Cardiac muscle cell (in vitro differentiated cells and primary cell): ENCODE results near the gene SPTB. TPM values are rescaled to one million over a fixed set of nuclear protein-coding genes. Genes with fewer than 3 reads are reported as not detected.
A peak's percentile ranks its signal among the peaks of the same experiment; 100 is the strongest.

Experiments
- DNase-seq, 2 donors: peaks; one replicate each; pipeline versions ENCODE4 v3.0.0 to v3.0.0-alpha.2; 2010 to 2017; ENCODE audit warnings: low read depth in 1 of 2, low spot score in 1 of 2
- H3K27ac ChIP-seq: fragments of 200-600 bp; sonication (generic); 2 replicates; pipeline ENCODE4 v1.5.1; 2016
- H3K27me3 ChIP-seq: fragments of 200-600 bp; sonication (generic); 2 replicates; pipeline ENCODE4 v1.6.0; 2016; ENCODE audit warnings: control low read depth
- H3K36me3 ChIP-seq: fragments of 200-600 bp; sonication (generic); 2 replicates; pipeline ENCODE4 v1.5.1; 2016; ENCODE audit warnings: control low read depth
- H3K4me1 ChIP-seq: fragments of 200-600 bp; sonication (generic); 2 replicates; pipeline ENCODE4 v1.8.1; 2017; ENCODE audit warnings: low read depth, mild to moderate bottlenecking, mixed run types
- H3K4me3 ChIP-seq: fragments of 200-600 bp; sonication (generic); 2 replicates; pipeline ENCODE4 v1.5.1; 2016; ENCODE audit warnings: mild to moderate bottlenecking
- H3K9me3 ChIP-seq: fragments of 200-600 bp; sonication (generic); 2 replicates; pipeline ENCODE4 v1.5.1; 2017; ENCODE audit warnings: low read depth, mild to moderate bottlenecking, control low read depth
- polyA plus RNA-seq: library from polyadenylated mRNA; unstranded; fragments of >200 nt; fragmentation: Nextera tagmentation; extraction: Ambion mirVana; gene quantifications from 2 replicates; pipeline ENCODE4 v1.2.1, GENCODE V29; 2016
- total RNA-seq: library from RNA; depleted of rRNA; stranded (reverse); fragments of >200 nt; gene quantifications from 2 replicates; pipeline ENCODE4 v1.2.3, GENCODE V29; 2016
- TF ChIP-seq, protein P1 (sequence below): IDR thresholded peaks from 2 replicates; pipeline ENCODE4 v1.5.1; 2012; ENCODE audit warnings: low read depth, mild to moderate bottlenecking, low read length

Gene SPTB
- total and polyA plus RNA-seq, 2 experiments from 2014 or later = 9.2 to 9.9 TPM

GRCh38 chr14:64717870-64718269, 161.8 kb downstream of the SPTB start:
- no peaks in the 10 kb centered on the region for H3K27me3 ChIP-seq
- TF ChIP-seq, protein P1, sequence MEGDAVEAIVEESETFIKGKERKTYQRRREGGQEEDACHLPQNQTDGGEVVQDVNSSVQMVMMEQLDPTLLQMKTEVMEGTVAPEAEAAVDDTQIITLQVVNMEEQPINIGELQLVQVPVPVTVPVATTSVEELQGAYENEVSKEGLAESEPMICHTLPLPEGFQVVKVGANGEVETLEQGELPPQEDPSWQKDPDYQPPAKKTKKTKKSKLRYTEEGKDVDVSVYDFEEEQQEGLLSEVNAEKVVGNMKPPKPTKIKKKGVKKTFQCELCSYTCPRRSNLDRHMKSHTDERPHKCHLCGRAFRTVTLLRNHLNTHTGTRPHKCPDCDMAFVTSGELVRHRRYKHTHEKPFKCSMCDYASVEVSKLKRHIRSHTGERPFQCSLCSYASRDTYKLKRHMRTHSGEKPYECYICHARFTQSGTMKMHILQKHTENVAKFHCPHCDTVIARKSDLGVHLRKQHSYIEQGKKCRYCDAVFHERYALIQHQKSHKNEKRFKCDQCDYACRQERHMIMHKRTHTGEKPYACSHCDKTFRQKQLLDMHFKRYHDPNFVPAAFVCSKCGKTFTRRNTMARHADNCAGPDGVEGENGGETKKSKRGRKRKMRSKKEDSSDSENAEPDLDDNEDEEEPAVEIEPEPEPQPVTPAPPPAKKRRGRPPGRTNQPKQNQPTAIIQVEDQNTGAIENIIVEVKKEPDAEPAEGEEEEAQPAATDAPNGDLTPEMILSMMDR = no peak
- no peaks in the 10 kb centered on the region for H3K9me3 ChIP-seq
- H3K4me1 ChIP-seq = peaks cover 25% of the 10 kb centered on the region
- DNase-seq = no peak
- H3K4me3 ChIP-seq = no peak overlapping the region
- H3K36me3 ChIP-seq = no peaks in the 10 kb centered on the region
- no peak overlapping the region for H3K27ac ChIP-seq

GRCh38 chr14:64715628-64716412, 163.9 kb downstream of the SPTB start:
- Histone ChIP-seq H3K36me3 (no peaks in the 10 kb centered on the region), H3K4me1 (peaks cover 23% of the 10 kb centered on the region), H3K4me3 (peak overlapping the region; percentile 4), H3K27me3 (no peaks in the 10 kb centered on the region), H3K9me3 (no peaks in the 10 kb centered on the region), H3K27ac (no peak overlapping the region)
- TF ChIP-seq, protein P1 = no peak
- no peak for DNase-seq

GRCh38 chr14:64715146-64715627, 164.5 kb downstream of the SPTB start:
- no peaks in the 10 kb centered on the region for H3K36me3 ChIP-seq
- H3K4me1 ChIP-seq = peaks cover 25% of the 10 kb centered on the region
- H3K9me3 ChIP-seq = no peaks in the 10 kb centered on the region
- no peak overlapping the region for H3K4me3 ChIP-seq
- no peak overlapping the region for H3K27ac ChIP-seq
- TF ChIP-seq, protein P1 = no peak
- no peaks in the 10 kb centered on the region for H3K27me3 ChIP-seq
- no peak for DNase-seq

- no peak overlapping the region for H3K27ac ChIP-seq
- H3K9me3 ChIP-seq = no peaks in the 10 kb centered on the region
- H3K4me1 ChIP-seq = peaks cover 30% of the 10 kb centered on the region
- H3K36me3 ChIP-seq = no peaks in the 10 kb centered on the region
- TF ChIP-seq, protein P1 = no peak
- no peak for DNase-seq
- no peaks in the 10 kb centered on the region for H3K27me3 ChIP-seq
- no peak overlapping the region for H3K4me3 ChIP-seq
These were observed 165.2 kb downstream of the SPTB start for GRCh38 chr14:64714432-64715025.

- no peak overlapping the region for H3K4me3 ChIP-seq
- no peaks in the 10 kb centered on the region for H3K27me3 ChIP-seq
- H3K4me1 ChIP-seq = peaks cover 38% of the 10 kb centered on the region
- TF ChIP-seq, protein P1 = no peak
- DNase-seq = no peak
- no peak overlapping the region for H3K27ac ChIP-seq
- no peaks in the 10 kb centered on the region for H3K9me3 ChIP-seq
- no peaks in the 10 kb centered on the region for H3K36me3 ChIP-seq
These were observed 166.0 kb downstream of the SPTB start for GRCh38 chr14:64713677-64714076.
